NCI-H2107 (cell line): ENCODE data around the gene TMEM131.
A peak's percentile ranks its signal among the peaks of the same experiment; 100 is the strongest.

Experiments used
- DNase-seq: peaks from one replicate; lab custom pipeline; 2025; lab: John Stamatoyannopoulos, UW

The TMEM131 gene

GRCh38 chr2:97806738-97807618 is 188.8 kb downstream of the TMEM131 start:
- peak; percentile 55 for DNase-seq

- DNase-seq: no peak
Observed at GRCh38 chr2:97805776-97806175, 190.0 kb downstream of the TMEM131 start.

- no peak for DNase-seq
Observed at GRCh38 chr2:97801028-97801427, 194.7 kb downstream of the TMEM131 start.

- DNase-seq: no peak
Observed at GRCh38 chr2:97798416-97798815, 197.3 kb downstream of the TMEM131 start.

- DNase-seq: no peak
Observed at GRCh38 chr2:97797355-97797754, 198.4 kb downstream of the TMEM131 start.

GRCh38 chr2:97796465-97797126 is 199.2 kb downstream of the TMEM131 start:
- DNase-seq: no peak

GRCh38 chr2:97792416-97792815 is 203.3 kb downstream of the TMEM131 start:
- no peak for DNase-seq

GRCh38 chr2:97788986-97789644 is 206.6 kb downstream of the TMEM131 start:
- no peak for DNase-seq

- DNase-seq: no peak
Observed at GRCh38 chr2:97785818-97786217, 209.9 kb downstream of the TMEM131 start.

GRCh38 chr2:97784953-97785352 is 210.8 kb downstream of the TMEM131 start:
- DNase-seq: no peak

- DNase-seq: no peak
Observed at GRCh38 chr2:97781981-97782380, 213.8 kb downstream of the TMEM131 start.

GRCh38 chr2:97779141-97779540 is 216.6 kb downstream of the TMEM131 start:
- DNase-seq: no peak

GRCh38 chr2:97775074-97775473 is 220.7 kb downstream of the TMEM131 start:
- no peak for DNase-seq

GRCh38 chr2:97774425-97774824 is 221.3 kb downstream of the TMEM131 start:
- DNase-seq: no peak

GRCh38 chr2:97770445-97770844 is 225.3 kb downstream of the TMEM131 start:
- no peak for DNase-seq

GRCh38 chr2:97769711-97770110 is 226.0 kb downstream of the TMEM131 start:
- no peak for DNase-seq

GRCh38 chr2:97769308-97769707 is 226.4 kb downstream of the TMEM131 start:
- DNase-seq: no peak

- DNase-seq: no peak
Observed at GRCh38 chr2:97766567-97766966, 229.2 kb downstream of the TMEM131 start.

- DNase-seq: peak; percentile 84
Observed at GRCh38 chr2:97765933-97766332, 229.8 kb downstream of the TMEM131 start.

GRCh38 chr2:97764559-97765263 is 231.0 kb downstream of the TMEM131 start:
- DNase-seq: peak; percentile 65

GRCh38 chr2:97763176-97763845 is 232.4 kb downstream of the TMEM131 start:
- DNase-seq: no peak

- no peak for DNase-seq
Observed at GRCh38 chr2:97761192-97761591, 234.6 kb downstream of the TMEM131 start.
